GM18517 (cell line): Measurements from ENCODE around the gene AXL.

ENCODE experiments used
- ATAC-seq: cut with Tn5 transposase; IDR thresholded peaks from one replicate; pipeline ENCODE4 v1.9.1; 2021; ENCODE audit warnings: mild to moderate bottlenecking, moderate library complexity; ENCODE audit not compliant: unreplicated experiment

Gene AXL

GRCh38 chr19:41305927-41306793 is 87.1 kb downstream of the AXL start:
- ATAC-seq: no peak

- ATAC-seq: no peak
These were observed 88.3 kb downstream of the AXL start for GRCh38 chr19:41307090-41307875.

- no peak for ATAC-seq
These were observed 89.0 kb downstream of the AXL start for GRCh38 chr19:41307954-41308449.

GRCh38 chr19:41308450-41309179 is 89.6 kb downstream of the AXL start:
- no peak for ATAC-seq

GRCh38 chr19:41309180-41310032 is 90.4 kb downstream of the AXL start:
- ATAC-seq: no peak

- peak; percentile 64 for ATAC-seq
These were observed 91.2 kb downstream of the AXL start, which contains the start of gene CCDC97 for GRCh38 chr19:41310033-41310831. TSS of gene CCDC97 (plus strand) at chr19:41310172. CDS start at chr19:41310311, 139 bp downstream.

GRCh38 chr19:41311072-41311471 is 92.0 kb downstream of the AXL start:
- ATAC-seq: no peak
